DLD1 (cell line): ENCODE measurements around the gene BNC2.

ENCODE experiments used
- in situ Hi-C: cut with HindIII; loops from 2 replicates; pipeline ENCODE4 v1.10.0; 2017; ENCODE audit warnings: low sequenced_read_pairs

Gene BNC2

GRCh38 chr9:16681652-16681987 lies 188.8 kb downstream of the BNC2 start:
- in situ Hi-C loops = no loop called here

- in situ Hi-C loops = no loop called here
Observed at GRCh38 chr9:16680975-16681651, 189.4 kb downstream of the BNC2 start.

GRCh38 chr9:16680541-16680940 lies 189.9 kb downstream of the BNC2 start:
- in situ Hi-C loops = no loop called here

GRCh38 chr9:16679327-16679821 lies 191.1 kb downstream of the BNC2 start:
- in situ Hi-C loops = no loop called here

GRCh38 chr9:16676519-16676918 lies 194.0 kb downstream of the BNC2 start:
- in situ Hi-C loops = no loop called here

GRCh38 chr9:16675131-16675530 lies 195.3 kb downstream of the BNC2 start:
- in situ Hi-C loops = no loop called here

GRCh38 chr9:16673171-16673570 lies 197.3 kb downstream of the BNC2 start:
- in situ Hi-C loops = no loop called here

- in situ Hi-C loops = no loop called here
Observed at GRCh38 chr9:16672501-16672900, 198.0 kb downstream of the BNC2 start.

GRCh38 chr9:16671591-16672137 lies 198.8 kb downstream of the BNC2 start:
- in situ Hi-C loops = no loop called here

- in situ Hi-C loops = no loop called here
Observed at GRCh38 chr9:16670791-16671190, 199.7 kb downstream of the BNC2 start.

- in situ Hi-C loops = no loop called here
Observed at GRCh38 chr9:16668734-16669295, 201.7 kb downstream of the BNC2 start.

GRCh38 chr9:16664211-16664610 lies 206.3 kb downstream of the BNC2 start:
- in situ Hi-C loops = no loop called here

GRCh38 chr9:16661816-16662215 lies 208.7 kb downstream of the BNC2 start:
- in situ Hi-C loops = no loop called here

- in situ Hi-C loops = no loop called here
Observed at GRCh38 chr9:16659096-16659495, 211.4 kb downstream of the BNC2 start.

- in situ Hi-C loops = no loop called here
Observed at GRCh38 chr9:16656432-16657169, 213.9 kb downstream of the BNC2 start.

- in situ Hi-C loops = no loop called here
Observed at GRCh38 chr9:16654596-16655126, 215.8 kb downstream of the BNC2 start.

- in situ Hi-C loops = no loop called here
Observed at GRCh38 chr9:16653491-16654399, 216.7 kb downstream of the BNC2 start.

GRCh38 chr9:16652582-16652981 lies 217.9 kb downstream of the BNC2 start:
- in situ Hi-C loops = no loop called here

- in situ Hi-C loops = no loop called here
Observed at GRCh38 chr9:16651446-16651964, 219.0 kb downstream of the BNC2 start.

- in situ Hi-C loops = no loop called here
Observed at GRCh38 chr9:16645970-16646369, 224.5 kb downstream of the BNC2 start.
